Measurements from ENCODE around the gene FAM78A. TPM values are rescaled to one million over a fixed set of nuclear protein-coding genes. Genes with fewer than 3 reads are reported as not detected.

FAM78A gene
- total RNA-seq, 3 donors from 2014 or later (not counting 1 experiment from before 2014, with no cell fraction given): 57.6 to 91.7 (median 88.3) TPM

DNA sequence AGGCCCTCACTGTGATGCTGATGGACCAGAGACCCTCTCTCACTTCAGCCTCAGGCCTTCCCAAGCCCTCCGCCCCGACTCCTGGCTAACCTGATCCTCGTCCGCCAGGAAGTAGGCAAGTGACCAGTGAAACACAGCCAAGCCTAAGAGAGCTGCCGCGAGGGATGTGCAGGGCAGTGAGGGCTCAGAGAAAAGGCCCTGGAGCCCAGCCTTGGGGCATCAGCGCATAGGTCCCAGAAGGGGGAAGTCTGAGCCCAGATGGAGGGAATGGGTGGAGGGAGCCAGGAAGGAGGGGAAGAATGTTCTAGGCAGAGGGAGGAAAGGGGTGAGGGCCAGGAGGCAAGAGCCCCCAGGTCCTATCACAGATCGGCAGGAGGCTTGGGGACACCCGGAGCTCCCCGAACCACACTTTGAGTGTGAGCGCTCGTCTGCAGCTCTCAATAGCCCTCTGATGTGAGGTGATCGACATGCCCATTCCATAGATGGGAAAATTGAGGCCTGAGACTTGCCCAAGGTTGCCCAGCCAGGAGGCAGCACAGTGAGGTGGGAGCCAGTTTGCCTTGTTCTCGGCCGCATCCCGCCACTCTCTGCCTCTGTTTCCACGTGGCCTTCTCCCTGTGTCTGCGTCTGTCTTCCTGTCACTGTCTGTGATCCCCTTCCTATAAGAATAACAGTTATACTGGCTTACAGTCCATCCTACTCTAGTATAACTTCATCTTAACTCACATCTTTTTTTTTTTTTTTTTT, 33.4 kb upstream of the FAM78A start:
- Mint-ChIP-seq H3K36me3 (no peaks in the 10 kb centered on the region), H3K27me3 (ENCODE audit: low read depth in 2 of 2) (no peaks in the 10 kb centered on the region), H3K4me3 (no peak overlapping the region), H3K27ac (peak overlapping the region in 1 of 2 donors; percentile 14), H3K4me1 (peaks cover 10 to 13% of the 10 kb centered on the region in 2 donors), H3K9me3 (no peaks in the 10 kb centered on the region)
- peaks cover 12% of the 10 kb centered on the region for H3K4me1 ChIP-seq (ENCODE audit: control insufficient read depth, insufficient read depth, low read length)
- intact Hi-C loops (cut with micrococcal nuclease): no loop called here
- TF ChIP-seq, protein P1, sequence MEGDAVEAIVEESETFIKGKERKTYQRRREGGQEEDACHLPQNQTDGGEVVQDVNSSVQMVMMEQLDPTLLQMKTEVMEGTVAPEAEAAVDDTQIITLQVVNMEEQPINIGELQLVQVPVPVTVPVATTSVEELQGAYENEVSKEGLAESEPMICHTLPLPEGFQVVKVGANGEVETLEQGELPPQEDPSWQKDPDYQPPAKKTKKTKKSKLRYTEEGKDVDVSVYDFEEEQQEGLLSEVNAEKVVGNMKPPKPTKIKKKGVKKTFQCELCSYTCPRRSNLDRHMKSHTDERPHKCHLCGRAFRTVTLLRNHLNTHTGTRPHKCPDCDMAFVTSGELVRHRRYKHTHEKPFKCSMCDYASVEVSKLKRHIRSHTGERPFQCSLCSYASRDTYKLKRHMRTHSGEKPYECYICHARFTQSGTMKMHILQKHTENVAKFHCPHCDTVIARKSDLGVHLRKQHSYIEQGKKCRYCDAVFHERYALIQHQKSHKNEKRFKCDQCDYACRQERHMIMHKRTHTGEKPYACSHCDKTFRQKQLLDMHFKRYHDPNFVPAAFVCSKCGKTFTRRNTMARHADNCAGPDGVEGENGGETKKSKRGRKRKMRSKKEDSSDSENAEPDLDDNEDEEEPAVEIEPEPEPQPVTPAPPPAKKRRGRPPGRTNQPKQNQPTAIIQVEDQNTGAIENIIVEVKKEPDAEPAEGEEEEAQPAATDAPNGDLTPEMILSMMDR (IDR thresholded peaks at IDR 0.05): no peak
- no peaks in the 10 kb centered on the region for H3K9me3 ChIP-seq (ENCODE audit: control insufficient read depth, insufficient read depth, low read length)
- H3K27me3 ChIP-seq (ENCODE audit: control insufficient read depth, insufficient read depth, low read length): no peaks in the 10 kb centered on the region
- ATAC-seq (no peak), DNase-seq (no peak)
- WGBS (ENCODE audit: insufficient coverage): 93% methylated on average over 18 of the region's 18 CpGs
- H3K36me3 ChIP-seq (ENCODE audit: control insufficient read depth, insufficient read depth, low read length): no peaks in the 10 kb centered on the region
- H3K27ac ChIP-seq (ENCODE audit: low read length): no peak overlapping the region
- H3K4me3 ChIP-seq (ENCODE audit: low read length): no peak overlapping the region

DNA sequence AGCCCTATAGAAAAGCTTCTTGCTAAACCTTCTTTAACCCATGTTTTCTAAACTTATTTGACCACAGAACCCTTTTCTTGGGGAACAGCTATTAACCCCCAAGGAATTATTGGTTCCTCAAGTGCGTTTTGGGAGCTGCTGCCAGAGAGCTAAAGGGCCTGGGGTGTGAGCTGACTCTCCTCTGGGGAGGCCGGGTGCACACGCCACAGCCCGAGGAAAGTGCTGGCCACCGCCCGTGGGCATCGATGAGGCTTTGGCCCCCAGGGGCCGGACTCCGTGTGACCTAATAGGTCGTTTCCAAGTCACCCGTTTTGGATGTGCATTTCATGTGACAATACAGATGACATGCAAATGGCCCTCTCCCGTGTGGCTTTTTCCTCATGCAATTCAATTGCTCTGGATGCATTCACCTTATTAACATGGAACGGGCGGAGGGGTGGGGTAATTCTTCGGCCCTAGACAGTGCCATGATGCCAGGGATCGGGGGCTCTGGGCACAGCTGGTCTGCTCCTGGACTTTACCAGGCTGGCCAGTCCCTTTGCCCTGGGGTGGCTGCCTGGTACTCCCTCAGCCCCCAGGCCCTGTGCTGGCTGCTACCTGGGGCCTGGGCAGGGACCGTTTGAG, 32.7 kb upstream of the FAM78A start:
- Histone ChIP-seq H3K36me3 (ENCODE audit: control insufficient read depth, insufficient read depth, low read length) (no peaks in the 10 kb centered on the region), H3K4me3 (ENCODE audit: low read length) (no peak overlapping the region), H3K27ac (ENCODE audit: low read length) (no peak overlapping the region), H3K4me1 (ENCODE audit: control insufficient read depth, insufficient read depth, low read length) (peaks cover 12% of the 10 kb centered on the region), H3K27me3 (ENCODE audit: control insufficient read depth, insufficient read depth, low read length) (no peaks in the 10 kb centered on the region), H3K9me3 (ENCODE audit: control insufficient read depth, insufficient read depth, low read length) (no peaks in the 10 kb centered on the region)
- ATAC-seq (no peak), DNase-seq (no peak)
- H3K9me3 Mint-ChIP-seq: no peaks in the 10 kb centered on the region
- intact Hi-C loops (cut with micrococcal nuclease): no loop called here
- H3K27me3 Mint-ChIP-seq (ENCODE audit: low read depth in 2 of 2): no peaks in the 10 kb centered on the region
- no peak overlapping the region for H3K4me3 Mint-ChIP-seq
- TF ChIP-seq, protein P1 (IDR thresholded peaks at IDR 0.05): no peak
- no peaks in the 10 kb centered on the region for H3K36me3 Mint-ChIP-seq
- WGBS (ENCODE audit: insufficient coverage): 92% methylated on average over 17 of the region's 17 CpGs
- H3K4me1 Mint-ChIP-seq: peaks cover 10 to 13% of the 10 kb centered on the region in 2 donors
- H3K27ac Mint-ChIP-seq: no peak overlapping the region

DNA sequence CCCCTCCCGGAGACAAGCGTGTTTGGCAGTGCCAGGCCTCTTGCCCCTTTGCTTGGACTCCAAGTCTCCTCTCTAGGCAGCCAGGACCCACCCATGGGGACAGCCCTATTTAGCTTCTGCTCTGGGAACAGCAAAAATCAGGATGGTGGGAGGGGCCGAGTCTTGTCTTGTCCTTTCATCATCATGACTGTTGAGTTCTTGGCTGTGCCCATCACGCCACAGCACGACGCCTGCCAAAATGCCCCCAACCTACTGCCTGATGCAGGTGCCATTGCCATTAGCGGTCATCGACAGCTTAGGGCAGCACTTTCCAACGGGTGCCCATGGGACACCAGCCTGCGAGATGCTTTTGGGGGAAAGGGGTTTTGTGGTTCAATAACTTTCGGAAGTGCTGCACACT, 32.1 kb upstream of the FAM78A start:
- intact Hi-C loops (cut with micrococcal nuclease): no loop called here
- H3K27ac ChIP-seq (ENCODE audit: low read length): no peak overlapping the region
- DNase-seq (no peak), ATAC-seq (no peak)
- TF ChIP-seq, protein P1 (IDR thresholded peaks at IDR 0.05): no peak
- Mint-ChIP-seq H3K27ac (no peak overlapping the region), H3K9me3 (no peaks in the 10 kb centered on the region), H3K27me3 (ENCODE audit: low read depth in 2 of 2) (no peaks in the 10 kb centered on the region), H3K36me3 (no peaks in the 10 kb centered on the region), H3K4me3 (no peak overlapping the region), H3K4me1 (peaks cover 10 to 13% of the 10 kb centered on the region in 2 donors)
- H3K36me3 ChIP-seq (ENCODE audit: control insufficient read depth, insufficient read depth, low read length): no peaks in the 10 kb centered on the region
- H3K4me3 ChIP-seq (ENCODE audit: low read length): no peak overlapping the region
- H3K4me1 ChIP-seq (ENCODE audit: control insufficient read depth, insufficient read depth, low read length): peaks cover 12% of the 10 kb centered on the region
- no peaks in the 10 kb centered on the region for H3K9me3 ChIP-seq (ENCODE audit: control insufficient read depth, insufficient read depth, low read length)
- WGBS (ENCODE audit: insufficient coverage): 94% methylated on average over 11 of the region's 11 CpGs
- no peaks in the 10 kb centered on the region for H3K27me3 ChIP-seq (ENCODE audit: control insufficient read depth, insufficient read depth, low read length)
